Urinary bladder (tissue), 4 donors: ENCODE results near the gene PAQR8. TPM values are rescaled to one million over a fixed set of nuclear protein-coding genes. Genes with fewer than 3 reads are reported as not detected.

Source experiments
- DNase-seq: peaks from one replicate; pipeline ENCODE4 v3.0.0-alpha.2; 2015; ENCODE audit errors: extremely low spot score
- H3K27ac ChIP-seq: one replicate; pipeline ENCODE4 v1.5.1; 2013; ENCODE audit warnings: low read depth, mild to moderate bottlenecking, moderate library complexity
- H3K36me3 ChIP-seq: one replicate; pipeline ENCODE4 v1.6.1; 2013; ENCODE audit warnings: mild to moderate bottlenecking, moderate library complexity; ENCODE audit not compliant: insufficient read depth
- H3K4me1 ChIP-seq: one replicate; pipeline ENCODE4 v1.6.1; 2013; ENCODE audit warnings: mild to moderate bottlenecking, moderate library complexity; ENCODE audit not compliant: insufficient read depth
- H3K4me3 ChIP-seq: one replicate; pipeline ENCODE4 v1.5.1; 2013; ENCODE audit warnings: low read depth, low read length
- WGBS: extraction: QIAGEN DNeasy Blood & Tissue Kit; methylation state at CpG from one replicate; pipeline ENCODE4 v1.1.7; 2013; 5-methylcytosine and 5-hydroxymethylcytosine counted together
- polyA plus RNA-seq: library from polyadenylated mRNA; stranded (reverse); fragments of 200-250 nt; gene quantifications from one replicate; pipeline ENCODE4 v1.2.3, GENCODE V29; 2013
- total RNA-seq: library from RNA; depleted of rRNA; stranded (reverse); fragments of >200 nt; gene quantifications from one replicate; pipeline ENCODE4 v1.2.3, GENCODE V29; 2014
- donor health status: healthy with polysubstance abuse.
- donor health status: healthy.

The PAQR8 gene
- total and polyA plus RNA-seq, 2 donors = 12.1 to 15.4 TPM

DNA sequence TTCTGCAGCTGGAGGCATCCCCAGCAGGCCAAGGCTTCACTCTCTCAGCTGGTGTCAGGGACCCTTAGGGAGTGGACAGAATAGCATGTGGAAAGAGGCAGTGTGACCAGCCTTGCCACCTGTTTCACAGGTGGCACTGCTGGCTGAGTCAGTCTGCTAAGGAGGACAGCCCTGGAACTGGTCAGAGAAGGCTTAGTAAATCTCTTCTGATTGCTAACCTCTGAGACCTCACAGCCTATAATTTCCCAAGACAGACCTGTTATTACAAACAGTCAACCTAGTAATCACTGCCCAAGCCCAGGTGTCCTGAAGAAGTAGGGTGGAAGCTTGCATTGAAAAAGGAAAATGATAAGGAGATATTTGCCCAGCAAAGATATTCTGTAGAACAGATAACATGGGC lies 26.4 kb upstream of the PAQR8 start:
- no peaks in the 10 kb centered on the region for H3K36me3 ChIP-seq
- H3K4me3 ChIP-seq = no peak overlapping the region
- H3K4me1 ChIP-seq = no peaks in the 10 kb centered on the region
- no peak overlapping the region for H3K27ac ChIP-seq
- DNase-seq = no peak

DNA sequence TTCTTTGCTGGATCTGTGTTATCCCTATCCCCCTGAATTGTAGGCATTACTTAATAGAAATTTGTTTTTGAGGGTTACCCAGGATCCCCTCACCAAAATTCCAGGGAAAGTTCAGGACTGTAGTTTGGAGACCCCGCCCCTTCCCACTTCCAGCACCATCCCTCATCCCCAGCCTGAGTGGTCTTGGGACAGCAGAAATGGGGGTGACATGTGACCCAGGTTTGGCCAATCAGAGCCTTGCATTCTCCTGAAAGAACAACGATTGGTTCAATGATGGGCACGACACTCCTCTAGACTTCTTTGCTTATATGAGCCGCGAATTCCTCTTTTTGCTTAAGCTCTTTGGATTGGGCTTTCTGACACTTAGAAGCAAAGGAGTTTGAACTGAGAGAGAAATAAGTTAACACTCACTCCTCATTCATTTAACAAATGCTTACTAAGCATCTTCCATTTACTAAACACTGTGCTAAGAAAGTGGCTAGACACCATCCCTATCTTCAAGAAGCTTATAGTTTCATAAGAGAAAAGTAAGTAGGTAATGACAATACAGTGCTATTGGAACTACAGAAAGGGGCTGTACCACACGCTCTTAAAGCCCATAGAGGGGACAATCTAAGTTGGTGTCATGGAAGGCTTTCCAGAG lies 24.9 kb upstream of the PAQR8 start:
- H3K27ac ChIP-seq = no peak overlapping the region
- no peaks in the 10 kb centered on the region for H3K4me1 ChIP-seq
- no peaks in the 10 kb centered on the region for H3K36me3 ChIP-seq
- no peak overlapping the region for H3K4me3 ChIP-seq
- DNase-seq = no peak
- WGBS = 96% methylated on average over 6 of the region's 6 CpGs

DNA sequence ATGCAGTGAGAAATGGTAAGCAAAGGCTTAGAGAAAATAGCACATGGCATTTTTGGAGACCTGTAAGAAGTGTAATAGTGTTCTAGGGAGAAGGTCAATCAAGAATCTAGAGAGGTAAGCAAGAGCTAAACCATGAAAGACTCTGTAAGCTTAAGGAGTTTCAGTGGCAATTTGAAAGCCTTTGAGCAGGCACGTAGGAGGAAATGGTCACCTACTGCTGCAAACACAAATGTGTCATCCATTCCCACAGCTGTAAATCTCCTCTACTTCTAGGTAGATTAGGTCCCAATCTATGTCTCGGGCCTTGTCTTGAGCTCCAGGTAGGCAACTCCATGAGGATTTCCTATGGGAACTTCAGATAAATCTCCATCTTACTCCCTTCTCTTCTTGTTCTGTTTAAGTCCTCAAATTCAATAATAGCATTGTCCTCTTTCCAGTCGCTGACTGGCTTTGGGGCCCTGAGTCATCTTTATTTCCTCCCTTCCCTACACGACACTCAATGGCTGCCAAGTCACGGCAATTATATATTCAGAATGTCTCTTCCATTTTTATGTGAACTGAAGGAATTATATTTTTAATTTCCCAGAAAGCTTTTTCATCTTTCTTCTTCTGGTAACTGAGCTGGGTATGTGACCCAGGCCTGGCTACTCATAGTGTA lies 24.2 kb upstream of the PAQR8 start:
- Histone ChIP-seq H3K4me1 (no peaks in the 10 kb centered on the region), H3K27ac (no peak overlapping the region), H3K36me3 (no peaks in the 10 kb centered on the region), H3K4me3 (no peak overlapping the region)
- WGBS = 72% methylated on average over 5 of the region's 5 CpGs
- DNase-seq = no peak

- H3K4me1 ChIP-seq = no peaks in the 10 kb centered on the region
- H3K36me3 ChIP-seq = no peaks in the 10 kb centered on the region
- no peak overlapping the region for H3K27ac ChIP-seq
- H3K4me3 ChIP-seq = no peak overlapping the region
- DNase-seq = no peak
These were observed 21.4 kb upstream of the PAQR8 start for GRCh38 chr6:52340603-52340880.

DNA sequence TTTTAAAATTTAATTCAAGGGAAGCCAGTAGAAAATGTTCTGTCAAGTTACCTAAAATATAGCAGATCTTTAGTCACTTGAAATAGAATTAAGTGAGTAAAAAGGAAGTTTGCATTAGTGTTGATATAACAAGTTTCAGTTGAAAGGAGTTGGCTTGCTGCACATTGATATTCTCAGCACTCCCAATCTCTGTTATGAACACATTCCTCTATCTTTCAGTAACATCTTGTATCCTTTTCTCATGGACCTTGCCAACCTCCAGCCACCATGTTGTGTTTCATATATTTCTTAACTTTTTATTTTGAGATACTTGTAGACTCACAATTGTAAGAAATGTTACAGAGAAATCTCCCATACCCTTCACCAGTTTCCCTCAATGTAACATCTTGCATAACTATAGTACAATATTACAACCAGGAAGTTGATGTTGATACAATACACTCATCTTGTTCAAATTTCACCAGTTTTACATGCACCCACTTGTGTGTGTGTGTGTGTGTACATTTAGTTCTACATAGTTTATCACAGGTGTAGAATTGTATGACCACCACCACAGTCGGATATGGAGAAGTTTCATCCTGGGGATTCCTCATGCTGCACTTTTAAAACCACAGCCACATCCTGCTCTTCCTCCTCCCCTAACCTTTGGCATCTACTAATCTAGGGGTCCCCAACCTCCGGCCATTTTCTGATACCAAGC lies 20.2 kb upstream of the PAQR8 start:
- Histone ChIP-seq H3K36me3 (no peaks in the 10 kb centered on the region), H3K4me3 (no peak overlapping the region), H3K27ac (no peak overlapping the region), H3K4me1 (no peaks in the 10 kb centered on the region)
- DNase-seq = no peak
- 81% methylated on average over 2 of the region's 2 CpGs for WGBS

- Histone ChIP-seq H3K4me1 (no peaks in the 10 kb centered on the region), H3K36me3 (no peaks in the 10 kb centered on the region), H3K4me3 (no peak overlapping the region), H3K27ac (no peak overlapping the region)
- DNase-seq = no peak
- WGBS = 88% methylated on average over 1 of the region's 1 CpG
These were observed 16.6 kb upstream of the PAQR8 start for GRCh38 chr6:52345311-52345710.

- H3K36me3 ChIP-seq = no peaks in the 10 kb centered on the region
- H3K27ac ChIP-seq = no peak overlapping the region
- H3K4me3 ChIP-seq = no peak overlapping the region
- 88% methylated on average over 2 of the region's 2 CpGs for WGBS
- DNase-seq = no peak
- H3K4me1 ChIP-seq = no peaks in the 10 kb centered on the region
These were observed 15.4 kb upstream of the PAQR8 start for GRCh38 chr6:52346503-52346902.

GRCh38 chr6:52347818-52348217 lies 14.1 kb upstream of the PAQR8 start:
- no peak overlapping the region for H3K27ac ChIP-seq
- H3K4me3 ChIP-seq = no peak overlapping the region
- no peaks in the 10 kb centered on the region for H3K4me1 ChIP-seq
- 66% methylated on average over 1 of the region's 1 CpG for WGBS
- no peak for DNase-seq
- H3K36me3 ChIP-seq = no peaks in the 10 kb centered on the region

GRCh38 chr6:52351879-52352238 lies 10.1 kb upstream of the PAQR8 start:
- no peak overlapping the region for H3K27ac ChIP-seq
- no peaks in the 10 kb centered on the region for H3K4me1 ChIP-seq
- no peak overlapping the region for H3K4me3 ChIP-seq
- WGBS = 99% methylated on average over 1 of the region's 1 CpG
- no peaks in the 10 kb centered on the region for H3K36me3 ChIP-seq
- no peak for DNase-seq

DNA sequence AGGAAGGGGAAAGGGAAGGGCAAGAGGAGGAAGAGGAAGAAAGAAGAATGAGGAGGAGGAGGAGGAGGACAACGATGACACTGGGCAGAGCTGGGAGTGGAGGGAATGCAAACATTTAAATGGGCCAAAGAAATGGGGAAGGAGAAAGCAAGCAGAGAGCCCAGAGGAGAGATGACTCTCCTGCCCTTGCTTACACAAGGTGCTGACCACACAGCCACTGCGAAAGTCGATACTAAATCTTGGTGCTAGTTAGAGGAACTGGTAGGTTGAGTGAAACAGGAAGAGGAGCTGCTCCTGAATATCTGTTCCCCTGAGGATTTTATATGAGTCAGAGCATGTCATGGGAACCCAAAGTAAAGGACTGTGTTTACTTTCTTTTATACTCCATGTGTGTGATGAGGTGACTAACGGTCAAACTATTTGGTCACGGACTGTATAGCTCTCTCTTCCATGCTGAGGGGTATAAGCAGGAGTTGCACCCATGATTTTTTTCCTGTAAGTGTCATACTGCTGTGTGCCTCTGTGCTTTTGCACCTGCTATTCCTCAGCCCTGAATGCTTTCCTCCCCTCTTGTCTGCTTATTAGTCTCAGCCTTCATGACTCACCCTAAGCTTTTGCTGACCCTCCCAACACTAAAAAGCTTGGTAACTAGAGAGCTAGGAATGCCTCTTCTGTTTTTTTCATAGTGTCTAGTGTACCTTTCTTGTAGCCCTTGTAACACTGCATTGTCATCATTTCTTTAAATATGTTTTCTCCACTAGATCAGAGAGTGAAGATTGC lies 9.5 kb upstream of the PAQR8 start:
- DNase-seq = peak; percentile 59
- H3K36me3 ChIP-seq = no peaks in the 10 kb centered on the region
- WGBS = 27% methylated on average over 5 of the region's 5 CpGs
- no peak overlapping the region for H3K27ac ChIP-seq
- H3K4me1 ChIP-seq = no peaks in the 10 kb centered on the region
- H3K4me3 ChIP-seq = no peak overlapping the region

- Histone ChIP-seq H3K4me1 (no peaks in the 10 kb centered on the region), H3K27ac (no peak overlapping the region), H3K36me3 (no peaks in the 10 kb centered on the region), H3K4me3 (no peak overlapping the region)
- WGBS = 68% methylated on average over 2 of the region's 2 CpGs
- no peak for DNase-seq
These were observed 5.9 kb upstream of the PAQR8 start for GRCh38 chr6:52356017-52356416.

DNA sequence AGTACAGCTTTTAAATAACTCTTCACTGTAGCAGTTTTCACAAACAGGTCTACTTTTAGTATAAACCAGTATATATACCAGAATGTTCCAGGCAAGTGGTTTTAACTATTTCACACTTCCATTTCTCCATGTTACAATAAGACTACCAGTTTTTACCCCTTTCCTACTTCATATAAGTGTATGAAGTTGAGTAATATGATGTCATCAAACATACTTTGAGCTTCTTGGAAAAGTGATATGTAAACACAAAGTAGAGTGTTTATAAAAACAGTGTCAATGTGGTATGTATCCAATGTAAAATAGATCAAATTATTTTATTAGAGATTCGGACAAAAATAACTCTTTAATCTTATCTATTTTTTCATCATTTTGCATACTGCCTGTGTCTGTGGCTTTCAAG lies 2.5 kb upstream of the PAQR8 start:
- H3K4me3 ChIP-seq = no peak overlapping the region
- H3K36me3 ChIP-seq = no peaks in the 10 kb centered on the region
- 48% methylated on average over 1 of the region's 1 CpG for WGBS
- DNase-seq = no peak
- H3K4me1 ChIP-seq = no peaks in the 10 kb centered on the region
- no peak overlapping the region for H3K27ac ChIP-seq

- 69% methylated on average over 3 of the region's 3 CpGs for WGBS
- no peaks in the 10 kb centered on the region for H3K4me1 ChIP-seq
- H3K4me3 ChIP-seq = no peak overlapping the region
- no peak overlapping the region for H3K27ac ChIP-seq
- no peaks in the 10 kb centered on the region for H3K36me3 ChIP-seq
- no peak for DNase-seq
These were observed 1.9 kb upstream of the PAQR8 start for GRCh38 chr6:52360028-52360427.
